Ovary (tissue), 3 donors: ENCODE data around the gene HDAC9.

ENCODE experiments used
- EP300 ChIP-seq: sonication (generic); formaldehyde crosslinking; IDR thresholded peaks from one replicate; pipeline ENCODE4 v1.6.1; 2017; ENCODE audit warnings: antibody characterized with exemption
- TF ChIP-seq, protein P1 (sequence below), 3 donors: fragments of 450-650 bp in 2 of 3; fragments of 200-600 bp in 1 of 3; IDR thresholded peaks; one replicate each; pipeline versions ENCODE4 v1.5.1 to v1.8.0; 2016 to 2022; ENCODE audit warnings: antibody characterized with exemption in 3 of 3, mild to moderate bottlenecking in 1 of 3
- donor health status: DM: no; HTN: no; CAD: no.

DNA sequence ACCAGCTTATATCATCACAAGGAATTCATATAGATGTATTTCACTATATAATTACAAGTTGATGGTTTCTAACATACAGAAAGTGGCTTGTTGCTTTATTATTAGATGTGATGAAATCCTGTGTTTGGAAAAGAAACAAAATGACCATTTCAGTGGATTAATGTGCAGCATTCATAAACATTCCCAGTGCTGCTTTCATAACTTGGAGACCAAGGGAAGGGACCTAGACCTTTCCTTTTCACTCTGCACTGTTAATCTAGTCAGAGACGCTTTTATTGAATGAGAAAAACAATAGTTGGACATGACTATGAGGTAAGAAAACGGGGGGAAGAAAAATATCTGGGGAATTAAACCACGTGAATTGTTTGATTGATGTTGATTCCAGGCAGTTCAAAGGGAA is 160.0 kb downstream of the HDAC9 start:
- no peak for TF ChIP-seq EP300
- TF ChIP-seq, protein P1, sequence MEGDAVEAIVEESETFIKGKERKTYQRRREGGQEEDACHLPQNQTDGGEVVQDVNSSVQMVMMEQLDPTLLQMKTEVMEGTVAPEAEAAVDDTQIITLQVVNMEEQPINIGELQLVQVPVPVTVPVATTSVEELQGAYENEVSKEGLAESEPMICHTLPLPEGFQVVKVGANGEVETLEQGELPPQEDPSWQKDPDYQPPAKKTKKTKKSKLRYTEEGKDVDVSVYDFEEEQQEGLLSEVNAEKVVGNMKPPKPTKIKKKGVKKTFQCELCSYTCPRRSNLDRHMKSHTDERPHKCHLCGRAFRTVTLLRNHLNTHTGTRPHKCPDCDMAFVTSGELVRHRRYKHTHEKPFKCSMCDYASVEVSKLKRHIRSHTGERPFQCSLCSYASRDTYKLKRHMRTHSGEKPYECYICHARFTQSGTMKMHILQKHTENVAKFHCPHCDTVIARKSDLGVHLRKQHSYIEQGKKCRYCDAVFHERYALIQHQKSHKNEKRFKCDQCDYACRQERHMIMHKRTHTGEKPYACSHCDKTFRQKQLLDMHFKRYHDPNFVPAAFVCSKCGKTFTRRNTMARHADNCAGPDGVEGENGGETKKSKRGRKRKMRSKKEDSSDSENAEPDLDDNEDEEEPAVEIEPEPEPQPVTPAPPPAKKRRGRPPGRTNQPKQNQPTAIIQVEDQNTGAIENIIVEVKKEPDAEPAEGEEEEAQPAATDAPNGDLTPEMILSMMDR (IDR thresholded peaks at IDR 0.05): no peak
